Upper lobe of left lung (tissue), 4 donors: ENCODE results near the gene PRSS57.

Source experiments
- EP300 ChIP-seq, 4 donors: sonication (generic); formaldehyde crosslinking; IDR thresholded peaks; one replicate each; pipeline ENCODE4 v1.5.1; 2017; ENCODE audit warnings: antibody characterized with exemption in 4 of 4, control low read depth in 2 of 4
- POLR2A ChIP-seq, 4 donors: fragments of 450-650 bp; IDR thresholded peaks; one replicate each; pipeline ENCODE4 v1.5.1; 2016 to 2017; ENCODE audit warnings: antibody characterized with exemption in 4 of 4, mild to moderate bottlenecking in 2 of 4
- TF ChIP-seq, protein P1 (sequence below), 6 experiments: fragments of 450-650 bp in 4 of 6; fragments of 200-600 bp in 2 of 6; sonication (generic) in 2 of 6; IDR thresholded peaks; one replicate each; pipeline ENCODE4 v1.5.1; 2016 to 2019; ENCODE audit warnings: antibody characterized with exemption in 6 of 6

GRCh38 chr19:723714-724113, 28.5 kb upstream of the PRSS57 start:
- no peak for TF ChIP-seq POLR2A (IDR thresholded peaks at IDR 0.05)
- TF ChIP-seq, protein P1, sequence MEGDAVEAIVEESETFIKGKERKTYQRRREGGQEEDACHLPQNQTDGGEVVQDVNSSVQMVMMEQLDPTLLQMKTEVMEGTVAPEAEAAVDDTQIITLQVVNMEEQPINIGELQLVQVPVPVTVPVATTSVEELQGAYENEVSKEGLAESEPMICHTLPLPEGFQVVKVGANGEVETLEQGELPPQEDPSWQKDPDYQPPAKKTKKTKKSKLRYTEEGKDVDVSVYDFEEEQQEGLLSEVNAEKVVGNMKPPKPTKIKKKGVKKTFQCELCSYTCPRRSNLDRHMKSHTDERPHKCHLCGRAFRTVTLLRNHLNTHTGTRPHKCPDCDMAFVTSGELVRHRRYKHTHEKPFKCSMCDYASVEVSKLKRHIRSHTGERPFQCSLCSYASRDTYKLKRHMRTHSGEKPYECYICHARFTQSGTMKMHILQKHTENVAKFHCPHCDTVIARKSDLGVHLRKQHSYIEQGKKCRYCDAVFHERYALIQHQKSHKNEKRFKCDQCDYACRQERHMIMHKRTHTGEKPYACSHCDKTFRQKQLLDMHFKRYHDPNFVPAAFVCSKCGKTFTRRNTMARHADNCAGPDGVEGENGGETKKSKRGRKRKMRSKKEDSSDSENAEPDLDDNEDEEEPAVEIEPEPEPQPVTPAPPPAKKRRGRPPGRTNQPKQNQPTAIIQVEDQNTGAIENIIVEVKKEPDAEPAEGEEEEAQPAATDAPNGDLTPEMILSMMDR (IDR thresholded peaks at IDR 0.05) = no peak
- TF ChIP-seq EP300 (IDR thresholded peaks at IDR 0.05) = no peak
